ENCODE measurements around the gene DNAJB7.

DNAJB7 gene

DNA sequence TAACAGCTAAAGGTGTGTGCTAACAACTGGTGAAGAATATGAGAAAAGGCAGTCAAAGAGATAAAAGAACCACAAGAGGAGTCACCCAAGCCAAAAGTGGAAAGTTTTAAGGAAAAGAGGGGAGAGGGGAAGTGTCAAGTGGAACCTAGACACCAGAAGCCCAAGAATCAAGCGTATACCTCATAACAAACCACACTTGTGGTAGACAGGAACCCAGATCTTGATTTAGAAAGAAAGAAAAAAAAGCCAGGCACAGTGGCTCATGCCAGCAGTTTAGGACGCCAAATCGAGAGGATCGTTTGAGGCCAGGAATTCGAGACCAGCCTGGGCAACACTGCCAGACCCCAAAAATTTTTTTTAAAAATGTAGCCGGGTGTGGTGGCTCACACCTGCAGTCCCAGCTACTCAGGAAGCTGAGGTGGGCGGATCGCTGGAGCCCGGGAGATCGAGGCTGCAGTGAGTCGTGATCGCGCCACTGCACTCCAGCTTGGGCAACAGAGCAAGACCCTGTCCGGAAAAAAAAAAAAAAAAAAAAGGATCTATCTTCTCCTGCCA, 43.6 kb downstream of the DNAJB7 start:
- no peak for DNase-seq (ENCODE audit: low spot score)
- H3K27ac ChIP-seq = peak overlapping the region; percentile 80
- TF ChIP-seq, protein P1, sequence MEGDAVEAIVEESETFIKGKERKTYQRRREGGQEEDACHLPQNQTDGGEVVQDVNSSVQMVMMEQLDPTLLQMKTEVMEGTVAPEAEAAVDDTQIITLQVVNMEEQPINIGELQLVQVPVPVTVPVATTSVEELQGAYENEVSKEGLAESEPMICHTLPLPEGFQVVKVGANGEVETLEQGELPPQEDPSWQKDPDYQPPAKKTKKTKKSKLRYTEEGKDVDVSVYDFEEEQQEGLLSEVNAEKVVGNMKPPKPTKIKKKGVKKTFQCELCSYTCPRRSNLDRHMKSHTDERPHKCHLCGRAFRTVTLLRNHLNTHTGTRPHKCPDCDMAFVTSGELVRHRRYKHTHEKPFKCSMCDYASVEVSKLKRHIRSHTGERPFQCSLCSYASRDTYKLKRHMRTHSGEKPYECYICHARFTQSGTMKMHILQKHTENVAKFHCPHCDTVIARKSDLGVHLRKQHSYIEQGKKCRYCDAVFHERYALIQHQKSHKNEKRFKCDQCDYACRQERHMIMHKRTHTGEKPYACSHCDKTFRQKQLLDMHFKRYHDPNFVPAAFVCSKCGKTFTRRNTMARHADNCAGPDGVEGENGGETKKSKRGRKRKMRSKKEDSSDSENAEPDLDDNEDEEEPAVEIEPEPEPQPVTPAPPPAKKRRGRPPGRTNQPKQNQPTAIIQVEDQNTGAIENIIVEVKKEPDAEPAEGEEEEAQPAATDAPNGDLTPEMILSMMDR (conservative IDR thresholded peaks at IDR 0.05; ENCODE audit: low read depth) = no peak
- CTCF ChIA-PET = interaction anchor here (0.5 to 0.7 kb wide), 4 partner anchors 8 to 191 kb away, joined by 3 to 4 read pairs (median 4); no protein-coding TSS in a partner anchor
- POLR2A ChIA-PET (ENCODE audit: low non-redundant PET) = no interaction called here

- ChIA-PET CTCF (interaction anchor here (0.7 kb wide), 1 partner anchor 11 kb away, joined by 4 read pairs; no protein-coding TSS in a partner anchor), POLR2A (ENCODE audit: low non-redundant PET) (no interaction called here)
- DNase-seq (ENCODE audit: low spot score) = no peak
- H3K27ac ChIP-seq = no peak overlapping the region
- TF ChIP-seq, protein P1 (conservative IDR thresholded peaks at IDR 0.05; ENCODE audit: low read depth) = no peak
Observed at GRCh38 chr22:40817737-40818136, 44.2 kb downstream of the DNAJB7 start.

DNA sequence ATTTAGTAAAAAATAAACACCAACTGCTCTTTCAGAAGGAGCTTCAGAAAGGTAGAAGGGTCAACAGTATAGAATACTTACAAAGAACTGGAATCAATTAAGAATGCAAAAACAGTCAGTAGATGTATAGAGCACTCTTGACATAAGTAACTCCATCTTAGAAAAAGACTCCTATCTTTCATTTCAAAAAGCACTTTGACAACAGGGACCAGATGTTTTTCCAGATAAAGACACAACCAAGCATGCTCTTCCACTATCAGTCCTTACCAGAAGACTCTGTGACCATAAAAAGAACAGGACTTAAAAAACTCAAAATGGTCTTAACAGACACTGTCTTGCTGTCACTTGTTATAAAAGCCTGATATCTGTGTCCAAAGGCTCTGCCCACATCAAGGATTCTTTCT, 48.0 kb downstream of the DNAJB7 start:
- no peak for DNase-seq (ENCODE audit: low spot score)
- no peak overlapping the region for H3K27ac ChIP-seq
- ChIA-PET CTCF (no interaction called here), POLR2A (ENCODE audit: low non-redundant PET) (no interaction called here)
- TF ChIP-seq, protein P1 (conservative IDR thresholded peaks at IDR 0.05; ENCODE audit: low read depth) = no peak
